ENCODE measurements around the gene POLR2E. TPM values are rescaled to one million over a fixed set of nuclear protein-coding genes. Genes with fewer than 3 reads are reported as not detected.

Gene POLR2E
- total RNA-seq, 1 experiment from 2014 or later = 281 TPM

DNA sequence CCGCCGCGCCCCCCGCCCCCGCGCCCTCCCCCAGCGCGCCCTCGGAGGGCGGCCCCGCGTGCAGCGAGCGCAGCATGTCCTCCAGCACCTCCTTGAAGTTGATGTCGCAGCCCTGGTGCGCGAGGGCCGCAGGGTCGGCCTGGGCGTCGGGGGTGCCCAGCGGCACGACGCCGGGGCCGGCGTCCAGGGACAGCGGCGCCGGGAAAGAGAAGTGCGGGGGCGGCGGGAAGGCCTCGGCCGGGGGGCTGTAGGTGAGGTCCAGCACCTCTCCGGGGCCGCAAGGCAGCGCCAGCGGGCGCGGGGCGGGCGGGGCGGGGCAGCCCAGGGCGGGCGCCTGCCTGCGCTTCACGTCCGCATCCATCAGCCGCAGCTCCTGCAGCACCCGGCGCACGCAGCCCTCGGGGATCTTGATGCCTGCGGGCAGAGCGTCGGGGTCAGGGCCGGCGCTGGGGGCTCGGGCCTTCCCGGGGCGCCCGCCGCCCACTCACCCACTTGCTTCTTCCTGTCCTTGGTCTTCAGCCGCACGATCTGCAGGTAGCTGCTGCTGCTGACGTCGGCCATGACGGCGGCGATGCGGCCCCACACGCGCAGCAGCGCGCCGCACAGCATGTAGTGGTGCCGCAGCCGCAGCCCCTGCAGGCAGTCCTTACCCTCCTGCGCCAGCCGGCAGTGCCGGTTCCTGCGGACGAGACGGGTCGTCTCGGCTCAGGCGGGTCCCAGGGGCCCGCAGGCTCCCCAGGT lies 13.3 kb upstream of the POLR2E start:
- ATAC-seq (no peak), DNase-seq (ENCODE audit: low read depth, low spot score) (no peak)
- Histone ChIP-seq H3K9me3 (ENCODE audit: control insufficient read depth in 1 of 2, insufficient read depth in 1 of 2, low read depth in 1 of 2, low read length in 2 of 2) (no peaks in the 10 kb centered on the region), H3K9ac (ENCODE audit: low read length) (no peak overlapping the region), H2AFZ (ENCODE audit: low read depth, low read length, poor library complexity, severe bottlenecking) (no peak overlapping the region), H3K4me3 (replicated peaks in 1 of 2; ENCODE audit: low read depth in 1 of 2, low read length in 2 of 2) (no peak overlapping the region), H3K36me3 (ENCODE audit: control insufficient read depth in 1 of 2, insufficient read depth in 2 of 2, low read length in 2 of 2) (peaks cover 4 to 23% of the 10 kb centered on the region in 2 experiments; a peak in 3 of 4 replicates), H3K4me2 (ENCODE audit: low read length) (no peak overlapping the region), H3K9me2 (ENCODE audit: insufficient read depth) (no peaks in the 10 kb centered on the region), H3K27me3 (ENCODE audit: insufficient read depth, low read length) (no peaks in the 10 kb centered on the region), H3K4me1 (ENCODE audit: control insufficient read depth in 1 of 2, insufficient read depth in 2 of 2, low read length in 2 of 2) (peaks cover 12 to 47% of the 10 kb centered on the region in 2 experiments), H4K20me1 (ENCODE audit: insufficient read depth) (no peaks in the 10 kb centered on the region), H3K27ac (ENCODE audit: low read depth, low read length) (no peak overlapping the region), H3K79me2 (ENCODE audit: insufficient read depth, low read length) (peaks cover 24% of the 10 kb centered on the region)
- ChIA-PET RAD21 (ENCODE audit: low non-redundant PET in 1 of 2, low total read pairs in 2 of 2, uncharacterized antibody in 2 of 2, unreplicated experiment in 2 of 2) (interaction anchor here in 1 of 2 experiments (0.6 kb wide), 1 partner anchor 21 kb away, joined by 3 read pairs; no protein-coding TSS in a partner anchor), CTCF (no interaction called here), POLR2A (interaction anchor here (0.6 kb wide), 1 partner anchor 60 kb away, joined by 3 read pairs; no protein-coding TSS in a partner anchor)
- TF ChIP-seq JUND (IDR thresholded peaks at IDR 0.05) (no peak), POLR2A (IDR thresholded peaks at IDR 0.05; ENCODE audit: borderline replicate concordance, extremely low read depth, insufficient read depth, insufficient read length) (no peak), ZNF274 (IDR thresholded peaks at IDR 0.05; ENCODE audit: low read depth, low read length) (no peak), SRF (IDR thresholded peaks at IDR 0.05; ENCODE audit: low read depth) (no peak), ELF1 (IDR thresholded peaks at IDR 0.05; ENCODE audit: borderline replicate concordance, low read depth) (no peak), TCF7L2 (IDR thresholded peaks at IDR 0.05; ENCODE audit: borderline replicate concordance, extremely low read depth, insufficient read depth, insufficient read length) (no peak), CEBPB (IDR thresholded peaks at IDR 0.05; ENCODE audit: low read depth) (no peak), EZH2phosphoT487 (IDR thresholded peaks at IDR 0.05; ENCODE audit: borderline replicate concordance) (no peak), EZH2 (IDR thresholded peaks at IDR 0.05) (no peak), ZFX (IDR thresholded peaks at IDR 0.05) (no peak; the same call in 1 of the 2 replicates), SP1 (IDR thresholded peaks at IDR 0.05; ENCODE audit: low read depth) (no peak), FOSL1 (IDR thresholded peaks at IDR 0.05; ENCODE audit: low read depth) (no peak), CBX3 (IDR thresholded peaks at IDR 0.05; ENCODE audit: low read depth) (no peak)
- TF ChIP-seq, protein P1, sequence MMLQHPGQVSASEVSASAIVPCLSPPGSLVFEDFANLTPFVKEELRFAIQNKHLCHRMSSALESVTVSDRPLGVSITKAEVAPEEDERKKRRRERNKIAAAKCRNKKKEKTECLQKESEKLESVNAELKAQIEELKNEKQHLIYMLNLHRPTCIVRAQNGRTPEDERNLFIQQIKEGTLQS (IDR thresholded peaks at IDR 0.05) = no peak
- TF ChIP-seq, protein P2, sequence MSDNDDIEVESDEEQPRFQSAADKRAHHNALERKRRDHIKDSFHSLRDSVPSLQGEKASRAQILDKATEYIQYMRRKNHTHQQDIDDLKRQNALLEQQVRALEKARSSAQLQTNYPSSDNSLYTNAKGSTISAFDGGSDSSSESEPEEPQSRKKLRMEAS (IDR thresholded peaks at IDR 0.05) = no peak
- TF ChIP-seq, protein P3, sequence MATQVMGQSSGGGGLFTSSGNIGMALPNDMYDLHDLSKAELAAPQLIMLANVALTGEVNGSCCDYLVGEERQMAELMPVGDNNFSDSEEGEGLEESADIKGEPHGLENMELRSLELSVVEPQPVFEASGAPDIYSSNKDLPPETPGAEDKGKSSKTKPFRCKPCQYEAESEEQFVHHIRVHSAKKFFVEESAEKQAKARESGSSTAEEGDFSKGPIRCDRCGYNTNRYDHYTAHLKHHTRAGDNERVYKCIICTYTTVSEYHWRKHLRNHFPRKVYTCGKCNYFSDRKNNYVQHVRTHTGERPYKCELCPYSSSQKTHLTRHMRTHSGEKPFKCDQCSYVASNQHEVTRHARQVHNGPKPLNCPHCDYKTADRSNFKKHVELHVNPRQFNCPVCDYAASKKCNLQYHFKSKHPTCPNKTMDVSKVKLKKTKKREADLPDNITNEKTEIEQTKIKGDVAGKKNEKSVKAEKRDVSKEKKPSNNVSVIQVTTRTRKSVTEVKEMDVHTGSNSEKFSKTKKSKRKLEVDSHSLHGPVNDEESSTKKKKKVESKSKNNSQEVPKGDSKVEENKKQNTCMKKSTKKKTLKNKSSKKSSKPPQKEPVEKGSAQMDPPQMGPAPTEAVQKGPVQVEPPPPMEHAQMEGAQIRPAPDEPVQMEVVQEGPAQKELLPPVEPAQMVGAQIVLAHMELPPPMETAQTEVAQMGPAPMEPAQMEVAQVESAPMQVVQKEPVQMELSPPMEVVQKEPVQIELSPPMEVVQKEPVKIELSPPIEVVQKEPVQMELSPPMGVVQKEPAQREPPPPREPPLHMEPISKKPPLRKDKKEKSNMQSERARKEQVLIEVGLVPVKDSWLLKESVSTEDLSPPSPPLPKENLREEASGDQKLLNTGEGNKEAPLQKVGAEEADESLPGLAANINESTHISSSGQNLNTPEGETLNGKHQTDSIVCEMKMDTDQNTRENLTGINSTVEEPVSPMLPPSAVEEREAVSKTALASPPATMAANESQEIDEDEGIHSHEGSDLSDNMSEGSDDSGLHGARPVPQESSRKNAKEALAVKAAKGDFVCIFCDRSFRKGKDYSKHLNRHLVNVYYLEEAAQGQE (IDR thresholded peaks at IDR 0.05; ENCODE audit: low read depth) = no peak
- TF ChIP-seq, protein P4, sequence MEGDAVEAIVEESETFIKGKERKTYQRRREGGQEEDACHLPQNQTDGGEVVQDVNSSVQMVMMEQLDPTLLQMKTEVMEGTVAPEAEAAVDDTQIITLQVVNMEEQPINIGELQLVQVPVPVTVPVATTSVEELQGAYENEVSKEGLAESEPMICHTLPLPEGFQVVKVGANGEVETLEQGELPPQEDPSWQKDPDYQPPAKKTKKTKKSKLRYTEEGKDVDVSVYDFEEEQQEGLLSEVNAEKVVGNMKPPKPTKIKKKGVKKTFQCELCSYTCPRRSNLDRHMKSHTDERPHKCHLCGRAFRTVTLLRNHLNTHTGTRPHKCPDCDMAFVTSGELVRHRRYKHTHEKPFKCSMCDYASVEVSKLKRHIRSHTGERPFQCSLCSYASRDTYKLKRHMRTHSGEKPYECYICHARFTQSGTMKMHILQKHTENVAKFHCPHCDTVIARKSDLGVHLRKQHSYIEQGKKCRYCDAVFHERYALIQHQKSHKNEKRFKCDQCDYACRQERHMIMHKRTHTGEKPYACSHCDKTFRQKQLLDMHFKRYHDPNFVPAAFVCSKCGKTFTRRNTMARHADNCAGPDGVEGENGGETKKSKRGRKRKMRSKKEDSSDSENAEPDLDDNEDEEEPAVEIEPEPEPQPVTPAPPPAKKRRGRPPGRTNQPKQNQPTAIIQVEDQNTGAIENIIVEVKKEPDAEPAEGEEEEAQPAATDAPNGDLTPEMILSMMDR (IDR thresholded peaks at IDR 0.05 in 2 of 3, conservative IDR thresholded peaks at IDR 0.05 in 1 of 3; ENCODE audit: borderline replicate concordance in 1 of 3, insufficient read depth in 1 of 3, low read depth in 2 of 3, low read length in 2 of 3) = no peak
- no TSS peak for BruUV-seq (replicated peaks)
- intact Hi-C loops (cut with micrococcal nuclease) = no loop called here
